GM13977 (cell line): Measurements from ENCODE around the gene ZC3H7A.

Source experiments
- DNase-seq: peaks from one replicate; pipeline ENCODE4 v3.0.0; 2012; ENCODE audit warnings: low spot score
- in situ Hi-C: fragments of 300-500 bp; cut with MboI; formaldehyde crosslinking; loops from one replicate; pipeline ENCODE4 v1.12.0; 2022; ENCODE audit warnings: low sequenced_read_pairs, low pct_unique_long_range_greater_than_20kb, mixed read lengths, inconsistent platforms; ENCODE audit not compliant: unreplicated experiment
- TF ChIP-seq, protein P1 (sequence below): IDR thresholded peaks from 2 replicates; pipeline ENCODE4 v1.5.1; 2012; ENCODE audit warnings: mild to moderate bottlenecking, control low read depth; ENCODE audit not compliant: insufficient read depth; ENCODE audit errors: extremely low read depth, missing control alignments

Gene ZC3H7A

DNA sequence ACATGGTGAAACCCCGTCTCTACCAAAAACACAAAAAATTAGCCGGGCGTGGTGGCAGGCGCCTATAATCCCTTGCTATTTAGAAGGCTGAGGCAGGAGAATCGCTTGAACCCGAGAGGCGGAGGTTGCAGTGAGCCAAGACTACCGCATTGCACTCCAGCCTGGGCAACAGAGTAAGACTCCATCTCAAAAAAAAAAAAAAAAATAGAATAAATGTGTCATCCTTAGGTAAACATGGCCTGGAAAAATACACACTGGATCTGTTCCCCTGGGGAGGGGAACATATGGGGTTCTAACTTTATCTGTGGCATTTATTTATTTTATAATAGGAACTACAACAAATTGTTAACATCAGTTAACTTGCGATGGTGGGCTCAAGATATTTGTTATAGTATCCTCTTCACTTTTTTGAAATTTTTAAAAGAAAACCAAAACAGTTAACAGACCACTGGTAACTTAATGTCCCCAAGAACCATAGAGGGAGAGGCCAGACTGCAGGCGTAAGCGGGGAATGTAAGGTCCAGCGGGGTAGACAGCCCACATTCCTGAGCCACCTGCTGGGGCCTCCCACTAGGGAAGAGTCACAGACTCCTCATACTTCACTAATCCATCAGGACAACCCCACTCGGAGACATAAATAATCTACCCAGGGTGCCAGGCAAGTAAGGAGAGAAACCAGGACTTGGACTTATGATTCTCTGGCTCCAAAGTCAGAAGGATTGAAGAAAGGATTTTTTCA is 41.9 kb downstream of the ZC3H7A start:
- in situ Hi-C loops = no loop called here
- DNase-seq = no peak
- TF ChIP-seq, protein P1, sequence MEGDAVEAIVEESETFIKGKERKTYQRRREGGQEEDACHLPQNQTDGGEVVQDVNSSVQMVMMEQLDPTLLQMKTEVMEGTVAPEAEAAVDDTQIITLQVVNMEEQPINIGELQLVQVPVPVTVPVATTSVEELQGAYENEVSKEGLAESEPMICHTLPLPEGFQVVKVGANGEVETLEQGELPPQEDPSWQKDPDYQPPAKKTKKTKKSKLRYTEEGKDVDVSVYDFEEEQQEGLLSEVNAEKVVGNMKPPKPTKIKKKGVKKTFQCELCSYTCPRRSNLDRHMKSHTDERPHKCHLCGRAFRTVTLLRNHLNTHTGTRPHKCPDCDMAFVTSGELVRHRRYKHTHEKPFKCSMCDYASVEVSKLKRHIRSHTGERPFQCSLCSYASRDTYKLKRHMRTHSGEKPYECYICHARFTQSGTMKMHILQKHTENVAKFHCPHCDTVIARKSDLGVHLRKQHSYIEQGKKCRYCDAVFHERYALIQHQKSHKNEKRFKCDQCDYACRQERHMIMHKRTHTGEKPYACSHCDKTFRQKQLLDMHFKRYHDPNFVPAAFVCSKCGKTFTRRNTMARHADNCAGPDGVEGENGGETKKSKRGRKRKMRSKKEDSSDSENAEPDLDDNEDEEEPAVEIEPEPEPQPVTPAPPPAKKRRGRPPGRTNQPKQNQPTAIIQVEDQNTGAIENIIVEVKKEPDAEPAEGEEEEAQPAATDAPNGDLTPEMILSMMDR = no peak

DNA sequence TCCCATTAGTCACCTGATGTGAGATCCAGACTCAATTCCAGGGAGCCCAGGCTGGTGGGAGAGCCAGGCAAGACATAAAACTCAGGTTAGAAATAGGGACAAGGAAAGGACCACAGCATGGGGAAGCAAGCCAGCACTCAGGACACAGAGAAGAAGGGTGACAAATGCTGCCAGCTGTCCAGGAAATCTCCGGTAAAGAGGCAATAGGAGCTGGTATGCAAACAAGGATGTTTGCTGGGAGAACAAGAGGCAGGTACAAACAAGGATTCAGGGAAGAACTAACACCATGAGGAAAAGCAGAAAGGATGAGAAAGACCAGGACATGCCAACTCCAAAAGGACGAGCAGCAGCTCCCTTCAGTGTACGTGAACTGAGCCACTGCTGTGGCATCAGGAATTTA is 44.2 kb downstream of the ZC3H7A start:
- no peak for DNase-seq
- in situ Hi-C loops = no loop called here
- TF ChIP-seq, protein P1 = no peak

DNA sequence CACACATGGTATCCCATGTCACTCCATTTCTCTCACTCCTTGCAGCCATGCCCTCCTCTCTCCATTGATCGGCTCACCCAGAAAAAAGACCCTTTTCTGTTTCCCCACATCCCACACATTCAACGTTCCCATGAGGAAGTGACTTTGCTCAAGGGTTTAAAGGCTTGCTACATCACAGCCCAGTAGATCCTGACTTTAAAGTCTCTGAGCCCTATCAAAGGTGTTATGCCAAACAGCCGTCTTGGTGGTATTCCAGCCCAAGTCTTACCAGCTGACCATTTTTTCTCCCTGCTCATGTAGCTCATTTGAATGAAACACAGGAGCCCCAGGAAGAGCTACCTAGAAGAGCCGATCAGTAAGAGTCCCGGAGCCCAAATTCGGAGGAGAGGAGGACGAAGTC is 47.0 kb downstream of the ZC3H7A start:
- DNase-seq = no peak
- TF ChIP-seq, protein P1 = no peak
- in situ Hi-C loops = no loop called here

DNA sequence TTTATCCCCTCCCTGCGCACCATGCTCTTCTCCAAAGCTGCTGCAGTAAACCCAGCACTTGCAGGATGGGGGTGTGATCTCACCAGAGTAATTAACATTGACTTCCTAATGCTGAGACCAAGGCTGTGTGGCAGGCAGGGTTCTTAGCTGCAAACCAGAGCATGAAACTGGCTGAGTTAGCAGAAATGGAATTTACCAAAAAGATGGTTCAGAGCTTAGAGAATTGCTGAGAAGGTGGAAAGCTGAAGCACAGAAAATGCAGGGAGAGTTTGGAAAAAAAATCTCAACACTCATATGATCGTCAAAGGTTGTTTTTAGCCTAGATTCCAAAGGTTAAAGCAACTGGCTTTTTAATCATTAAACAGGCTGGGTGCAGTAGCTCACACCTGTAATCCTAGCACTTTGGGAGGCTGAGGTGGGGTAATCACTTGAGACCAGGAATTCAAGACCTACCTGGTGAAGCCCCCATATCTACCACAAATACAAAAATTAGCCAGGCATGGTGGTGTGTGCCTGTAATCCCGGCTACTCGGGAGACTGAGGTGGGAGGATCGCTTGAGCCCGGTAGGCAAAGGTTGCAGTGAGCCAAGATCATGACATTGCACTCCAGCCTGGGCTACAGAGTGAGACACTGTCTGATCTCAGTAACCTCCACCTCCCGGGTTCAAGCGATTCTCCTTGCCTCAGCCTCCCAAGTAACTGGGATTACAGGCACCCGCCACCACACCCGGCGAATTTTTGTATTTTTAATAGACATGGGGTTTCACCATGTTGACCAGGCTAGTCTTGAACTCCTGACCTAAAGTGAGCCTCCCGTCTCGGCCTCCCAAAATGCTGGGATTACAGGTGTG is 48.4 kb downstream of the ZC3H7A start:
- in situ Hi-C loops = no loop called here
- TF ChIP-seq, protein P1 = no peak
- DNase-seq = no peak

DNA sequence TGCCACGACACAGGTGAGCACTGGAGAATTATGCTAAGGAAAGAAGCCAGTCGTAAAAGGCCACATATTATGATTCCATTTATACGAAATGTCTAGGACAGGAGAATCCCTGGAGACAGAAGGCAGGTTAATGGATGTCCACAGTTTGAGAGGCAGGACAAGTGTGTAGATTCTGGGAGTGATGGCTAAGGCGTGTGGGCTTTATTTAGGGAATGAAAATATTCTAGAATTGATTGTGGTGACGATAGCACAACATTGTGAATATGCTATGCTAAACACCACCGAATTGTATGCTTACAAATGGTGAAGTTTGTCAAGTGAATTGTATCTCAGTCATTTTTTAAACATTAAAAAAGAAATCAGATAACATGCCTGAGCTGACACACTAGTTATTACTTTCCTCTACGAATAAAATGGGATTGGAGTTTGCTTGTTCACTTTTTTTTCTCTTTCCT is 49.1 kb downstream of the ZC3H7A start:
- no peak for DNase-seq
- in situ Hi-C loops = no loop called here
- TF ChIP-seq, protein P1 = no peak

DNA sequence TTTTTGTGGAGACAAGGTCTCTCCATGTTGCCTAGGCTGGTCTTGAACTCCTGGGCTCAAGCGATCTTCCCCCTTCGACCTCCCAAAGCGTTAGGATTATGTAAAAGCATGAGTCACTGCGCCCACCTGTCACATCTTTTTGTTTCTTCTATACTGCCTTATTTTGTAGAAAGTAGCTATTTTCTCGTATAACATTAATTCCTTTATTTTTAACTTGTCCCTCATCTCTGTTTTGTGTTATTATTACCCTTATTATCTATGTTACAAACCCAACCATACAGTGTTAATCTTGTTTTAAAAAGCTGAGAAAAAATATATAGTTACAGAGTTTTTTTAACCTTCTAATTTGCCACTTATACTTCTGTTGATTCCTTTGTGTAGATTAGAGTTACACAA is 53.0 kb downstream of the ZC3H7A start:
- TF ChIP-seq, protein P1 = no peak
- in situ Hi-C loops = no loop called here
- DNase-seq = no peak
